Glutamatergic neuron (in vitro differentiated cells): ENCODE measurements around the gene XPC. TPM values are rescaled to one million over a fixed set of nuclear protein-coding genes. Genes with fewer than 3 reads are reported as not detected.

ENCODE experiments used
- DNase-seq: peaks from one replicate; pipeline ENCODE4 v3.0.0; 2022
- H3K27ac Mint-ChIP-seq: one replicate; pipeline ENCODE4 v1.8.0; 2020; ENCODE audit warnings: mild to moderate bottlenecking, mixed read lengths, inconsistent platforms; ENCODE audit not compliant: unreplicated experiment
- H3K27me3 Mint-ChIP-seq: one replicate; pipeline ENCODE4 v1.8.0; 2020; ENCODE audit warnings: mild to moderate bottlenecking, moderate library complexity, mixed read lengths, inconsistent platforms; ENCODE audit not compliant: unreplicated experiment
- H3K36me3 Mint-ChIP-seq: one replicate; pipeline ENCODE4 v1.8.0; 2020; ENCODE audit warnings: mild to moderate bottlenecking, mixed read lengths, inconsistent platforms; ENCODE audit not compliant: unreplicated experiment
- H3K4me1 Mint-ChIP-seq: one replicate; pipeline ENCODE4 v1.8.0; 2020; ENCODE audit warnings: mild to moderate bottlenecking, low read depth, mixed read lengths, inconsistent platforms; ENCODE audit not compliant: unreplicated experiment
- H3K4me3 Mint-ChIP-seq: one replicate; pipeline ENCODE4 v1.8.0; 2020; ENCODE audit warnings: mild to moderate bottlenecking, mixed read lengths, inconsistent platforms; ENCODE audit not compliant: unreplicated experiment
- H3K9me3 Mint-ChIP-seq: one replicate; pipeline ENCODE4 v1.8.0; 2020; ENCODE audit warnings: mild to moderate bottlenecking, moderate library complexity, mixed read lengths, inconsistent platforms; ENCODE audit not compliant: unreplicated experiment
- CTCF ChIP-seq: fragments of 200-600 bp; sonication (generic); IDR thresholded peaks from one replicate; pipeline ENCODE4 v1.5.0; 2021; ENCODE audit not compliant: partially characterized antibody, unreplicated experiment
- total RNA-seq: library from RNA; stranded (reverse); fragmentation: NEBNext Ultra II Directional; extraction: Animal tissue kit (Norgen Biotek cat#: 25700); gene quantifications from one replicate; pipeline ENCODE4 v1.2.1, GENCODE V29; 2021; ENCODE audit not compliant: unreplicated experiment

Gene XPC
- total RNA-seq, 1 donor from 2014 or later, result 39.5 TPM

GRCh38 chr3:14127516-14128161, 50.8 kb downstream of the XPC start:
- Mint-ChIP-seq H3K9me3 (peaks cover 7% of the 10 kb centered on the region), H3K4me1 (peaks cover 7% of the 10 kb centered on the region), H3K27ac (no peak overlapping the region), H3K4me3 (peak overlapping the region; percentile 32), H3K27me3 (peaks cover 6% of the 10 kb centered on the region), H3K36me3 (peaks cover 14% of the 10 kb centered on the region)
- no peak for DNase-seq
- no peak for TF ChIP-seq CTCF

GRCh38 chr3:14126887-14127505, 51.4 kb downstream of the XPC start:
- DNase-seq, result no peak
- peaks cover 8% of the 10 kb centered on the region for H3K9me3 Mint-ChIP-seq
- peaks cover 14% of the 10 kb centered on the region for H3K36me3 Mint-ChIP-seq
- no peak for TF ChIP-seq CTCF
- peaks cover 7% of the 10 kb centered on the region for H3K4me1 Mint-ChIP-seq
- no peak overlapping the region for H3K27ac Mint-ChIP-seq
- peak overlapping the region; percentile 97 for H3K4me3 Mint-ChIP-seq
- H3K27me3 Mint-ChIP-seq, result peaks cover 6% of the 10 kb centered on the region

GRCh38 chr3:14126017-14126886, 52.1 kb downstream of the XPC start:
- peak overlapping the region; percentile 96 for H3K27ac Mint-ChIP-seq
- H3K36me3 Mint-ChIP-seq, result peaks cover 15% of the 10 kb centered on the region
- TF ChIP-seq CTCF, result no peak
- peaks cover 8% of the 10 kb centered on the region for H3K9me3 Mint-ChIP-seq
- H3K27me3 Mint-ChIP-seq, result peaks cover 4% of the 10 kb centered on the region
- peaks cover 7% of the 10 kb centered on the region for H3K4me1 Mint-ChIP-seq
- DNase-seq, result no peak
- peak overlapping the region; percentile 97 for H3K4me3 Mint-ChIP-seq

- Mint-ChIP-seq H3K4me1 (peaks cover 7% of the 10 kb centered on the region), H3K27me3 (peaks cover 3% of the 10 kb centered on the region), H3K36me3 (peaks cover 16% of the 10 kb centered on the region), H3K9me3 (peaks cover 8% of the 10 kb centered on the region), H3K27ac (peak overlapping the region; percentile 96), H3K4me3 (peak overlapping the region; percentile 97)
- TF ChIP-seq CTCF, result no peak
- DNase-seq, result peak; percentile 36
Observed at GRCh38 chr3:14125193-14126016, 53.0 kb downstream of the XPC start.
